K562 (cell line): ENCODE data around the gene GRK1. TPM values are rescaled to one million over a fixed set of nuclear protein-coding genes. Genes with fewer than 3 reads are reported as not detected.

Source experiments
- ATAC-seq: fragments of 200-7000 bp; cut with Tn5 transposase; 3 replicates; pipeline ENCODE4 v1.9.1; 2020; ENCODE audit warnings: moderate library complexity
- BruUV-seq: library from RNA; stranded (reverse); fragments of 400-500 nt; replicated peaks from 2 replicates; lab custom pipeline; 2021; lab: Mats Ljungman, UMichigan
- CTCF ChIA-PET: fragments of 300-600 bp; formaldehyde crosslinking; extraction: SDS; loops from one replicate; lab custom pipeline; 2021; ENCODE audit warnings: low intra/inter-chr PET ratio; lab: Yijun Ruan, JAX
- POLR2A ChIA-PET: fragments of 300-600, 350-650 bp; sonication (Branson Sonifier 250); formaldehyde crosslinking; extraction: SDS; loops from one replicate; lab custom pipeline; 2021; ENCODE audit warnings: antibody characterized with exemption, inconsistent platforms; lab: Yijun Ruan, JAX
- DNase-seq, 4 experiments: peaks; one replicate each; pipeline versions ENCODE4 v3.0.0 to v3.0.0-alpha.2; 2011 to 2018; ENCODE audit warnings: low spot score in 3 of 4, mixed read lengths in 3 of 4; ENCODE audit errors: extremely low read depth in 1 of 4
- FAIRE-seq: peaks from 2 replicates; lab custom pipeline; 2011; peaks lifted over from hg19 to GRCh38; lab: Jason Lieb, UNC
- H2AFZ ChIP-seq: 2 replicates; pipeline ENCODE4 v1.6.0; 2011; ENCODE audit warnings: low read depth, low read length, control low read depth, inconsistent platforms
- H3K27ac ChIP-seq: fragments of 200-600 bp; 3 replicates; pipeline ENCODE4 v1.8.0; 2011; ENCODE audit warnings: low read depth, mild to moderate bottlenecking, control low read depth, inconsistent platforms, low read length, moderate library complexity, mixed read lengths; ENCODE audit errors: extremely low read depth
- H3K27me3 ChIP-seq, 2 experiments: fragments of 300-600 bp in 1 of 2; 2 replicates in 1 of 2; 3 replicates in 1 of 2; pipeline versions ENCODE4 v1.6.0 to v1.8.0; 2011; ENCODE audit warnings: inconsistent platforms in 2 of 2, low read length in 2 of 2, mild to moderate bottlenecking in 1 of 2, mixed read lengths in 1 of 2, moderate library complexity in 1 of 2; ENCODE audit not compliant: control insufficient read depth in 2 of 2, insufficient read depth in 2 of 2
- H3K36me3 ChIP-seq: fragments of 300-600 bp; 3 replicates; pipeline ENCODE4 v1.8.0; 2011; ENCODE audit warnings: mild to moderate bottlenecking, low read length, inconsistent platforms; ENCODE audit not compliant: control insufficient read depth, insufficient read depth
- H3K4me1 ChIP-seq, 2 experiments: fragments of 200-600 bp in 1 of 2; replicated peaks in 1 of 2; 2 replicates in 1 of 2; 3 replicates in 1 of 2; pipeline versions ENCODE4 v1.5.1 to v1.8.0; 2011; ENCODE audit warnings: inconsistent platforms in 2 of 2, low read length in 2 of 2, mild to moderate bottlenecking in 1 of 2, mixed read lengths in 1 of 2, moderate library complexity in 1 of 2; ENCODE audit not compliant: control insufficient read depth in 2 of 2, insufficient read depth in 2 of 2
- H3K4me2 ChIP-seq: 2 replicates; pipeline ENCODE4 v1.6.1; 2011; ENCODE audit warnings: low read length, control low read depth, inconsistent platforms, mixed read lengths; ENCODE audit not compliant: insufficient read depth
- H3K4me3 ChIP-seq: fragments of 200-600 bp; sonication (generic), shearing (Covaris generic); 2 replicates; pipeline ENCODE4 v1.5.1; 2016; ENCODE audit warnings: control low read depth, inconsistent platforms
- H3K79me2 ChIP-seq: fragments of 200-600 bp; 3 replicates; pipeline ENCODE4 v1.8.0; 2011; ENCODE audit warnings: low read length, inconsistent platforms; ENCODE audit not compliant: control insufficient read depth, insufficient read depth
- H3K9ac ChIP-seq, 2 experiments: 2 replicates each; pipeline versions ENCODE4 v1.6.0 to v1.6.1; 2011; ENCODE audit warnings: low read depth in 2 of 2, low read length in 2 of 2, control low read depth in 1 of 2, inconsistent platforms in 1 of 2, mild to moderate bottlenecking in 1 of 2, mixed read lengths in 1 of 2; ENCODE audit not compliant: insufficient read depth in 1 of 2
- H3K9me1 ChIP-seq: one replicate; pipeline ENCODE4 v1.6.0; 2011; ENCODE audit warnings: inconsistent platforms, mild to moderate bottlenecking, low read length, moderate library complexity; ENCODE audit not compliant: control insufficient read depth, insufficient read depth
- H3K9me3 ChIP-seq: replicated peaks from 2 replicates; pipeline ENCODE4 v1.5.1; 2011; ENCODE audit warnings: low read depth, low read length, inconsistent platforms; ENCODE audit not compliant: control insufficient read depth, insufficient read depth
- H4K20me1 ChIP-seq: replicated peaks from 2 replicates; pipeline ENCODE4 v1.6.1; 2011; ENCODE audit warnings: low read length, inconsistent platforms, mixed read lengths; ENCODE audit not compliant: control insufficient read depth, insufficient read depth
- ARID2 ChIP-seq: fragments of 450-650 bp; IDR thresholded peaks from 2 replicates; pipeline ENCODE4 v1.6.1; 2017; ENCODE audit warnings: antibody characterized with exemption, mild to moderate bottlenecking
- HNRNPLL ChIP-seq: fragments of 200-400 bp; formaldehyde crosslinking; IDR thresholded peaks from 2 replicates; pipeline ENCODE4 v1.6.1; 2017; ENCODE audit warnings: low read length, low read depth, mild to moderate bottlenecking; ENCODE audit not compliant: poor library complexity, severe bottlenecking
- HOXB6 ChIP-seq: fragments of 250-450 bp; sonication (Bioruptor Pico); IDR thresholded peaks from 2 replicates; pipeline ENCODE4 v1.5.1; 2022; ENCODE audit warnings: mild to moderate bottlenecking, borderline replicate concordance
- LARP7 ChIP-seq: fragments of 450-650 bp; IDR thresholded peaks from 2 replicates; pipeline ENCODE4 v1.6.1; 2016
- MXI1 ChIP-seq: IDR thresholded peaks from 2 replicates; pipeline ENCODE4 v1.6.1; 2011; ENCODE audit warnings: low read depth, mild to moderate bottlenecking, improper control_type of control experiment, low read length
- RCOR1 ChIP-seq, 2 experiments: IDR thresholded peaks; 2 replicates each; pipeline ENCODE4 v1.6.1; 2012; ENCODE audit warnings: low read depth in 2 of 2, low read length in 2 of 2, borderline replicate concordance in 1 of 2, improper control_type of control experiment in 1 of 2
- ZNF583 ChIP-seq: fragments of 250-450 bp; sonication (Bioruptor Pico); IDR thresholded peaks from 2 replicates; pipeline ENCODE4 v1.4.0; 2020
- ZZZ3 ChIP-seq: fragments of 450-650 bp; IDR thresholded peaks from 2 replicates; pipeline ENCODE4 v1.6.1; 2016; ENCODE audit warnings: antibody characterized with exemption, mild to moderate bottlenecking, moderate library complexity
- WGBS: fragments of 100-300 bp; shearing (Covaris generic); methylation state at CpG from one replicate; pipeline ENCODE4 v1.1.6; 2016; ENCODE audit warnings: low coverage, mixed read lengths; ENCODE audit not compliant: insufficient coverage; ENCODE audit errors: missing lambda C conversion rate; 5-methylcytosine and 5-hydroxymethylcytosine counted together
- in situ Hi-C: fragments of 300-500 bp; cut with MboI; formaldehyde crosslinking; loops from 4 replicates; pipeline ENCODE4 v1.15.0; 2018; ENCODE audit warnings: inconsistent platforms, mixed read lengths
- intact Hi-C: fragments of 100-400 bp; cut with micrococcal nuclease; formaldehyde crosslinking; loops from 2 replicates; pipeline ENCODE4 v1.14.2; 2022
- polyA plus RNA-seq, 8 experiments: library from polyadenylated mRNA; depleted of rRNA in 4 of 8; stranded (reverse) in 5 of 8; unstranded in 3 of 8; fragments of >200 nt; fragmentation: Nextera tagmentation in 2 of 8; fragmentation: Illumina TruSeq in 1 of 8; extraction: Ambion mirVana in 2 of 8; extraction: Trizol in 1 of 8; gene quantifications; 2 replicates each; pipeline versions ENCODE4 v1.2.1 to v1.2.3, GENCODE V29; 2011 to 2014; ENCODE audit warnings: inconsistent platforms in 1 of 8, missing spikeins in 1 of 8
- total RNA-seq, 7 experiments: library from RNA; depleted of rRNA in 6 of 7; stranded (reverse); fragments of >200 nt in 6 of 7; fragmentation: Illumina TruSeq in 2 of 7; extraction: Trizol in 2 of 7; gene quantifications; 2 replicates each; pipeline versions ENCODE4 v1.2.1 to v1.2.3, GENCODE V29; 2011 to 2021; ENCODE audit warnings: low replicate concordance in 1 of 7
- TF ChIP-seq, protein P1 (sequence below): fragments of 450-650 bp; IDR thresholded peaks from 2 replicates; pipeline ENCODE4 v1.6.1; 2017; ENCODE audit warnings: mild to moderate bottlenecking, moderate library complexity

Gene GRK1
- total and polyA plus RNA-seq, 9 of the 15 experiments (the other 6 are each of a cell fraction or from before 2014, with no cell fraction given), result 0.09 TPM; not detected in 8

DNA sequence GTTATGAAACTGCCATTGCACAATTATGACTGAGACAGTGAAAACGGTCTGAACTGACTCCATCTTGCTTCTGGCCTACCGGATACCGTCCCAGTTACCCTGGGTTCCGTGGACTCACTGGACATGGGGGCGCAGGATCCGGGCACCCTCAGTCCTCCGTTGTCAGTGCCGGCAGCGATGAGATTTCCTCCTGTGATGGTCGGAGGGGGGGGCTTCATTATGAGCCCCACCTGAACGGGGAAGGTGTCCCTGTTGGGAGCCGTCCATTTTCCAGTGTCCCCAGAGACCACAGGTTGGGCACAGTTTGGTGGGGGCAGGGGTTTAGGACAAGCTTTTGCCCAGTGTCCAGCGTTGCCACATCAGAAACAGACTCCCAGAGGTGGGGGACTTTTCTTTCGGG is 115.5 kb downstream of the GRK1 start:
- POLR2A ChIA-PET, result no interaction called here
- Histone ChIP-seq H3K36me3 (no peaks in the 10 kb centered on the region), H3K9me3 (no peaks in the 10 kb centered on the region), H3K27me3 (peaks cover 3 to 53% of the 10 kb centered on the region in 2 experiments; a peak in 4 of 5 replicates), H3K79me2 (no peaks in the 10 kb centered on the region), H3K4me1 (no peaks in the 10 kb centered on the region), H2AFZ (no peak overlapping the region), H4K20me1 (no peaks in the 10 kb centered on the region; the same call in 1 of the 2 replicates), H3K9ac (no peak overlapping the region), H3K4me3 (no peak overlapping the region), H3K4me2 (no peak overlapping the region), H3K27ac (no peak overlapping the region), H3K9me1 (no peaks in the 10 kb centered on the region)
- WGBS, result 0% methylated on average over 10 of the region's 14 CpGs
- no peak for DNase-seq
- in situ Hi-C loops (no loop called here), intact Hi-C loops (no loop called here)
- BruUV-seq, result no TSS peak
- FAIRE-seq, result no peak
- TF ChIP-seq ZNF583 (CRISPR knock-in tag) (no peak), MXI1 (no peak), ZZZ3 (no peak), HOXB6 (no peak), RCOR1 (IDR thresholded peaks at IDR 0.05; ENCODE audit: borderline replicate concordance in 1 of 2, low read depth in 2 of 2, low read length in 2 of 2) (no peak), ARID2 (no peak), HNRNPLL (no peak), LARP7 (no peak)
- TF ChIP-seq, protein P1, sequence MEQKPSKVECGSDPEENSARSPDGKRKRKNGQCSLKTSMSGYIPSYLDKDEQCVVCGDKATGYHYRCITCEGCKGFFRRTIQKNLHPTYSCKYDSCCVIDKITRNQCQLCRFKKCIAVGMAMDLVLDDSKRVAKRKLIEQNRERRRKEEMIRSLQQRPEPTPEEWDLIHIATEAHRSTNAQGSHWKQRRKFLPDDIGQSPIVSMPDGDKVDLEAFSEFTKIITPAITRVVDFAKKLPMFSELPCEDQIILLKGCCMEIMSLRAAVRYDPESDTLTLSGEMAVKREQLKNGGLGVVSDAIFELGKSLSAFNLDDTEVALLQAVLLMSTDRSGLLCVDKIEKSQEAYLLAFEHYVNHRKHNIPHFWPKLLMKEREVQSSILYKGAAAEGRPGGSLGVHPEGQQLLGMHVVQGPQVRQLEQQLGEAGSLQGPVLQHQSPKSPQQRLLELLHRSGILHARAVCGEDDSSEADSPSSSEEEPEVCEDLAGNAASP, result no peak
- no peak for ATAC-seq
- CTCF ChIA-PET, result no interaction called here
